Epithelial cell of esophagus (primary cell): ENCODE results near the gene CAPZB.

ENCODE experiments used
- DNase-seq: peaks from one replicate; pipeline ENCODE4 v3.0.0; 2010; ENCODE audit warnings: low read depth
- H3K4me3 ChIP-seq: 2 replicates; pipeline ENCODE4 v1.5.1; 2011; ENCODE audit warnings: mild to moderate bottlenecking, low read length, control low read depth
- TF ChIP-seq, protein P1 (sequence below): IDR thresholded peaks from 2 replicates; pipeline ENCODE4 v1.5.1; 2011; ENCODE audit warnings: low read depth, mild to moderate bottlenecking, low read length, control low read depth, inconsistent platforms; ENCODE audit not compliant: insufficient read depth; ENCODE audit errors: missing control alignments

The CAPZB gene

GRCh38 chr1:19430121-19431068 lies 54.9 kb downstream of the CAPZB start:
- DNase-seq = peak; percentile 66
- no peak overlapping the region for H3K4me3 ChIP-seq
- TF ChIP-seq, protein P1, sequence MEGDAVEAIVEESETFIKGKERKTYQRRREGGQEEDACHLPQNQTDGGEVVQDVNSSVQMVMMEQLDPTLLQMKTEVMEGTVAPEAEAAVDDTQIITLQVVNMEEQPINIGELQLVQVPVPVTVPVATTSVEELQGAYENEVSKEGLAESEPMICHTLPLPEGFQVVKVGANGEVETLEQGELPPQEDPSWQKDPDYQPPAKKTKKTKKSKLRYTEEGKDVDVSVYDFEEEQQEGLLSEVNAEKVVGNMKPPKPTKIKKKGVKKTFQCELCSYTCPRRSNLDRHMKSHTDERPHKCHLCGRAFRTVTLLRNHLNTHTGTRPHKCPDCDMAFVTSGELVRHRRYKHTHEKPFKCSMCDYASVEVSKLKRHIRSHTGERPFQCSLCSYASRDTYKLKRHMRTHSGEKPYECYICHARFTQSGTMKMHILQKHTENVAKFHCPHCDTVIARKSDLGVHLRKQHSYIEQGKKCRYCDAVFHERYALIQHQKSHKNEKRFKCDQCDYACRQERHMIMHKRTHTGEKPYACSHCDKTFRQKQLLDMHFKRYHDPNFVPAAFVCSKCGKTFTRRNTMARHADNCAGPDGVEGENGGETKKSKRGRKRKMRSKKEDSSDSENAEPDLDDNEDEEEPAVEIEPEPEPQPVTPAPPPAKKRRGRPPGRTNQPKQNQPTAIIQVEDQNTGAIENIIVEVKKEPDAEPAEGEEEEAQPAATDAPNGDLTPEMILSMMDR = no peak

GRCh38 chr1:19429611-19430010 lies 55.7 kb downstream of the CAPZB start:
- H3K4me3 ChIP-seq = no peak overlapping the region
- no peak for DNase-seq
- TF ChIP-seq, protein P1 = no peak

- H3K4me3 ChIP-seq = no peak overlapping the region
- no peak for DNase-seq
- TF ChIP-seq, protein P1 = no peak
Measured at GRCh38 chr1:19427087-19427781, 58.1 kb downstream of the CAPZB start.

DNA sequence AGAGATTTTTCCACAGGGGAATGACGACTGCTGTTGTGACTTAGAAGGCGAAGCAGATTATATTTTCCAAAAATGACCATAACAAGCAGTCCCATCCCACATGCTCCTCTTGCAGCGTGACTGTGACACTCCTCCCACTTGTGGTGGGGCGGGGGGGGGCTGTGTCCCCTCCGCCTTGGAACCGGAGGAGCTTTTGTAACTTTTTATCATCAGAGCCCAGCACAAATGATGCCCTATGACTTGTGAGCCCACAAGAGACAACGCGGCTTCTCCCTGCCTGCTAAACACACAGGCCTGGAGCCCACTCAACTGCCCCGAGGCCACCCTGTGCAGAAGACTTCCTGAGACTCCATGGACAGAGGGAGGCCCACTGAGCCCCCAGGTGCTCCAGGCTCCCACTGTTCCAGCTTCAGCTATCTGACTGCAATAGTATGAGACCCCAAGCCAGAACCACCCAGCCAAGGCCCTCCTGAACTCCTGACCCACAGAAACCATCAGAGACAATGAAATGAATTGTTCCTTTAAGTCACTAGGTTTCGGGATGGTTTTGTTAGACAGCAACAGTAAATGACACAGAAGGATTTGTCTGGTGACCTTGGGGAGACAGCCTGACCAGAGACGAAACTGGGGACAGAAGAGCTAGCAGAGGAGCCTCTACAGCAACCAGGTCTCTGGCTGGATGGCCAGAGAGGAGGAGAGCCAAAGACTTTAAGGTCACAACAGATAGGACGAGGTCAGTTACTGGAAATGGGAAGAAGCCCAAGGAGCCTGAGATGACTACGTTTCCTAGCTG lies 58.8 kb downstream of the CAPZB start:
- DNase-seq = no peak
- TF ChIP-seq, protein P1 = no peak
- H3K4me3 ChIP-seq = no peak overlapping the region

- TF ChIP-seq, protein P1 = no peak
- DNase-seq = no peak
- H3K4me3 ChIP-seq = no peak overlapping the region
Measured at GRCh38 chr1:19425646-19426239, 59.6 kb downstream of the CAPZB start.

GRCh38 chr1:19424651-19425570 lies 60.4 kb downstream of the CAPZB start:
- peak; percentile 32 for DNase-seq
- TF ChIP-seq, protein P1 = no peak
- no peak overlapping the region for H3K4me3 ChIP-seq
